Nephron (organoid): ENCODE measurements around the gene NKD1.

Experiments
- H3K27ac Mint-ChIP-seq, 3 experiments: 2 replicates each; pipeline ENCODE4 v1.8.0; 2020; ENCODE audit warnings: mixed read lengths in 3 of 3, mild to moderate bottlenecking in 2 of 3, moderate library complexity in 1 of 3
- H3K27me3 Mint-ChIP-seq: 2 replicates; pipeline ENCODE4 v1.8.0; 2021; ENCODE audit warnings: low read depth, mild to moderate bottlenecking, moderate library complexity, mixed read lengths
- H3K36me3 Mint-ChIP-seq: 2 replicates; pipeline ENCODE4 v1.8.0; 2020; ENCODE audit warnings: low read depth, mixed read lengths
- H3K4me1 Mint-ChIP-seq: 2 replicates; pipeline ENCODE4 v1.8.0; 2020; ENCODE audit warnings: mixed read lengths
- H3K4me3 Mint-ChIP-seq, 3 experiments: 2 replicates each; pipeline ENCODE4 v1.8.0; 2020; ENCODE audit warnings: mild to moderate bottlenecking in 3 of 3, mixed read lengths in 3 of 3, moderate library complexity in 2 of 3
- H3K9me3 Mint-ChIP-seq: 2 replicates; pipeline ENCODE4 v1.8.0; 2020; ENCODE audit warnings: mixed read lengths
- CTCF ChIP-seq, 3 experiments: fragments of 200-600 bp; sonication (generic); IDR thresholded peaks; one replicate each; pipeline ENCODE4 v1.5.0; 2021; ENCODE audit warnings: antibody characterized with exemption in 3 of 3; ENCODE audit not compliant: unreplicated experiment in 3 of 3

NKD1 gene

GRCh38 chr16:50517450-50518252 lies 30.5 kb upstream of the NKD1 start:
- Mint-ChIP-seq H3K27me3 (no peaks in the 10 kb centered on the region), H3K4me1 (no peaks in the 10 kb centered on the region), H3K27ac (no peak overlapping the region), H3K36me3 (peaks cover 8% of the 10 kb centered on the region), H3K9me3 (peaks cover 19% of the 10 kb centered on the region), H3K4me3 (no peak overlapping the region)
- no peak for TF ChIP-seq CTCF (IDR thresholded peaks at IDR 0.05; ENCODE audit: unreplicated experiment in 3 of 3)

- Mint-ChIP-seq H3K27me3 (no peaks in the 10 kb centered on the region), H3K4me1 (no peaks in the 10 kb centered on the region), H3K36me3 (peaks cover 8% of the 10 kb centered on the region), H3K27ac (no peak overlapping the region), H3K9me3 (peaks cover 19% of the 10 kb centered on the region), H3K4me3 (no peak overlapping the region)
- TF ChIP-seq CTCF (IDR thresholded peaks at IDR 0.05; ENCODE audit: unreplicated experiment in 3 of 3): no peak
Observed at GRCh38 chr16:50519001-50519400, 29.2 kb upstream of the NKD1 start.

- peaks cover 19% of the 10 kb centered on the region for H3K9me3 Mint-ChIP-seq
- no peak for TF ChIP-seq CTCF (IDR thresholded peaks at IDR 0.05; ENCODE audit: unreplicated experiment in 3 of 3)
- H3K27ac Mint-ChIP-seq: no peak overlapping the region
- no peaks in the 10 kb centered on the region for H3K4me1 Mint-ChIP-seq
- no peaks in the 10 kb centered on the region for H3K27me3 Mint-ChIP-seq
- H3K36me3 Mint-ChIP-seq: peaks cover 8% of the 10 kb centered on the region
- no peak overlapping the region for H3K4me3 Mint-ChIP-seq
Observed at GRCh38 chr16:50519602-50520001, 28.6 kb upstream of the NKD1 start.

GRCh38 chr16:50520451-50521245 lies 27.5 kb upstream of the NKD1 start:
- Mint-ChIP-seq H3K4me1 (no peaks in the 10 kb centered on the region), H3K4me3 (no peak overlapping the region), H3K36me3 (peaks cover 4% of the 10 kb centered on the region), H3K27me3 (no peaks in the 10 kb centered on the region), H3K9me3 (peaks cover 12% of the 10 kb centered on the region), H3K27ac (no peak overlapping the region)
- no peak for TF ChIP-seq CTCF (IDR thresholded peaks at IDR 0.05; ENCODE audit: unreplicated experiment in 3 of 3)

GRCh38 chr16:50521246-50521900 lies 26.8 kb upstream of the NKD1 start:
- TF ChIP-seq CTCF (IDR thresholded peaks at IDR 0.05; ENCODE audit: unreplicated experiment in 3 of 3): no peak
- Mint-ChIP-seq H3K36me3 (peaks cover 4% of the 10 kb centered on the region), H3K4me3 (no peak overlapping the region), H3K27ac (no peak overlapping the region), H3K27me3 (no peaks in the 10 kb centered on the region), H3K4me1 (no peaks in the 10 kb centered on the region), H3K9me3 (peaks cover 9% of the 10 kb centered on the region)
